GM23338 (cell line): Measurements from ENCODE around the gene CATSPERD. TPM values are rescaled to one million over a fixed set of nuclear protein-coding genes. Genes with fewer than 3 reads are reported as not detected.

ENCODE experiments used
- ATAC-seq: fragments of 200-7000 bp; cut with Tn5 transposase; 3 replicates; pipeline ENCODE4 v1.9.1; 2020
- DNase-seq: peaks from one replicate; pipeline ENCODE4 v3.0.0-alpha.2; 2015; ENCODE audit warnings: low spot score
- H2AFZ ChIP-seq: fragments of 200-600 bp; sonication (generic); 2 replicates; pipeline ENCODE4 v1.8.0; 2016; ENCODE audit warnings: antibody characterized with exemption, mild to moderate bottlenecking, moderate library complexity
- H3F3A ChIP-seq: fragments of 200-600 bp; sonication (generic); replicated peaks from 2 replicates; pipeline ENCODE4 v1.8.0; 2017; ENCODE audit warnings: antibody characterized with exemption, mixed run types, low read depth
- H3K27ac ChIP-seq: fragments of 200-600 bp; sonication (generic); 2 replicates; pipeline ENCODE4 v1.6.1; 2016; ENCODE audit warnings: low read depth
- H3K27me3 ChIP-seq: fragments of 200-600 bp; sonication (generic); 2 replicates; pipeline ENCODE4 v1.8.0; 2016; ENCODE audit warnings: mild to moderate bottlenecking, mixed run types, moderate library complexity; ENCODE audit not compliant: insufficient read depth
- H3K36me3 ChIP-seq: fragments of 200-600 bp; sonication (generic); 2 replicates; pipeline ENCODE4 v1.8.0; 2016; ENCODE audit warnings: mild to moderate bottlenecking; ENCODE audit not compliant: insufficient read depth
- H3K4me1 ChIP-seq: fragments of 200-600 bp; sonication (generic); 2 replicates; pipeline ENCODE4 v1.8.0; 2016; ENCODE audit warnings: mild to moderate bottlenecking, moderate library complexity; ENCODE audit not compliant: insufficient read depth
- H3K4me2 ChIP-seq: fragments of 200-600 bp; sonication (generic); 2 replicates; pipeline ENCODE4 v1.7.1; 2017; ENCODE audit warnings: mixed run types
- H3K4me3 ChIP-seq: fragments of 200-600 bp; sonication (generic); 2 replicates; pipeline ENCODE4 v1.6.1; 2016; ENCODE audit warnings: mixed run types
- H3K79me2 ChIP-seq: fragments of 200-600 bp; sonication (generic); replicated peaks from 2 replicates; pipeline ENCODE4 v1.8.0; 2017; ENCODE audit warnings: mild to moderate bottlenecking; ENCODE audit not compliant: insufficient read depth
- H3K9me2 ChIP-seq: fragments of 200-600 bp; sonication (generic); 2 replicates; pipeline ENCODE4 v1.8.0; 2017; ENCODE audit not compliant: insufficient read depth
- H4K20me1 ChIP-seq: fragments of 200-600 bp; sonication (generic); replicated peaks from 2 replicates; pipeline ENCODE4 v1.8.0; 2017; ENCODE audit warnings: mild to moderate bottlenecking; ENCODE audit not compliant: insufficient read depth
- H3K27ac Mint-ChIP-seq: 2 replicates; pipeline ENCODE4 v1.8.0; 2020; ENCODE audit warnings: inconsistent platforms, mild to moderate bottlenecking, moderate library complexity, mixed read lengths
- H3K27me3 Mint-ChIP-seq: 3 replicates; pipeline ENCODE4 v1.8.0; 2022; ENCODE audit warnings: low read depth, mild to moderate bottlenecking, moderate library complexity, mixed read lengths, inconsistent platforms; ENCODE audit not compliant: insufficient read depth, poor library complexity
- H3K36me3 Mint-ChIP-seq: 3 replicates; pipeline ENCODE4 v1.8.0; 2021; ENCODE audit warnings: low read depth, mild to moderate bottlenecking, inconsistent platforms, moderate library complexity, mixed read lengths
- H3K4me1 Mint-ChIP-seq: 3 replicates; pipeline ENCODE4 v1.8.0; 2020; ENCODE audit warnings: mild to moderate bottlenecking, inconsistent platforms, mixed read lengths
- H3K4me3 Mint-ChIP-seq: 3 replicates; pipeline ENCODE4 v1.8.0; 2021; ENCODE audit warnings: moderate library complexity, mild to moderate bottlenecking, inconsistent platforms, mixed read lengths
- H3K9me3 Mint-ChIP-seq: 3 replicates; pipeline ENCODE4 v1.8.0; 2020; ENCODE audit warnings: moderate library complexity, mild to moderate bottlenecking, inconsistent platforms, mixed read lengths
- CREB1 ChIP-seq: fragments of 250-450 bp; sonication (Bioruptor Pico); IDR thresholded peaks from 2 replicates; pipeline ENCODE4 v1.5.0; 2020; ENCODE audit warnings: low read depth, mild to moderate bottlenecking, moderate library complexity
- ETS1 ChIP-seq: IDR thresholded peaks from 2 replicates; pipeline ENCODE4 v1.6.1; 2016; ENCODE audit warnings: antibody characterized with exemption
- EZH2phosphoT487 ChIP-seq: fragments of 200-600 bp; sonication (generic); IDR thresholded peaks from one replicate; pipeline ENCODE4 v1.8.1; 2018; ENCODE audit warnings: antibody characterized with exemption; ENCODE audit not compliant: unreplicated experiment
- JUNB ChIP-seq: IDR thresholded peaks from one replicate; pipeline ENCODE4 v1.6.1; 2016; ENCODE audit warnings: antibody characterized with exemption; ENCODE audit not compliant: unreplicated experiment
- NANOG ChIP-seq: IDR thresholded peaks from 2 replicates; pipeline ENCODE4 v1.6.1; 2016; ENCODE audit warnings: antibody characterized with exemption, borderline replicate concordance
- POLR2AphosphoS5 ChIP-seq: IDR thresholded peaks from 2 replicates; pipeline ENCODE4 v1.6.1; 2016; ENCODE audit warnings: antibody characterized with exemption, low read depth
- STAT1 ChIP-seq: IDR thresholded peaks from one replicate; pipeline ENCODE4 v1.6.1; 2016; ENCODE audit warnings: antibody characterized with exemption; ENCODE audit not compliant: unreplicated experiment
- ZNF114 ChIP-seq: fragments of 250-450 bp; sonication (Bioruptor Pico); IDR thresholded peaks from 2 replicates; pipeline ENCODE4 v1.5.0; 2020; ENCODE audit warnings: mild to moderate bottlenecking, moderate library complexity
- polyA plus RNA-seq: library from polyadenylated mRNA; unstranded; fragments of >200 nt; fragmentation: Nextera tagmentation; extraction: Ambion mirVana; gene quantifications from 2 replicates; pipeline ENCODE4 v1.2.1, GENCODE V29; 2016
- total RNA-seq: library from RNA; depleted of rRNA; stranded (reverse); fragments of >200 nt; shearing (Covaris generic); gene quantifications from 2 replicates; pipeline ENCODE4 v1.2.3, GENCODE V29; 2014
- TF ChIP-seq, protein P1 (sequence below): IDR thresholded peaks from one replicate; pipeline ENCODE4 v1.6.1; 2018; ENCODE audit warnings: antibody characterized with exemption; ENCODE audit not compliant: unreplicated experiment
- TF ChIP-seq, protein P2 (sequence below), 2 experiments: fragments of 200-600 bp in 1 of 2; sonication (generic) in 1 of 2; conservative IDR thresholded peaks; 2 replicates each; pipeline versions ENCODE4 v1.5.1 to v1.6.1; 2016 to 2017; ENCODE audit warnings: antibody characterized with exemption in 2 of 2, low read depth in 2 of 2, mild to moderate bottlenecking in 2 of 2, moderate library complexity in 1 of 2

Gene CATSPERD
- total and polyA plus RNA-seq, 2 experiments from 2014 or later, result 0.17 TPM; not detected in 1

GRCh38 chr19:5772416-5772815 is 52.0 kb downstream of the CATSPERD start (continued):
- TF ChIP-seq, protein P1, sequence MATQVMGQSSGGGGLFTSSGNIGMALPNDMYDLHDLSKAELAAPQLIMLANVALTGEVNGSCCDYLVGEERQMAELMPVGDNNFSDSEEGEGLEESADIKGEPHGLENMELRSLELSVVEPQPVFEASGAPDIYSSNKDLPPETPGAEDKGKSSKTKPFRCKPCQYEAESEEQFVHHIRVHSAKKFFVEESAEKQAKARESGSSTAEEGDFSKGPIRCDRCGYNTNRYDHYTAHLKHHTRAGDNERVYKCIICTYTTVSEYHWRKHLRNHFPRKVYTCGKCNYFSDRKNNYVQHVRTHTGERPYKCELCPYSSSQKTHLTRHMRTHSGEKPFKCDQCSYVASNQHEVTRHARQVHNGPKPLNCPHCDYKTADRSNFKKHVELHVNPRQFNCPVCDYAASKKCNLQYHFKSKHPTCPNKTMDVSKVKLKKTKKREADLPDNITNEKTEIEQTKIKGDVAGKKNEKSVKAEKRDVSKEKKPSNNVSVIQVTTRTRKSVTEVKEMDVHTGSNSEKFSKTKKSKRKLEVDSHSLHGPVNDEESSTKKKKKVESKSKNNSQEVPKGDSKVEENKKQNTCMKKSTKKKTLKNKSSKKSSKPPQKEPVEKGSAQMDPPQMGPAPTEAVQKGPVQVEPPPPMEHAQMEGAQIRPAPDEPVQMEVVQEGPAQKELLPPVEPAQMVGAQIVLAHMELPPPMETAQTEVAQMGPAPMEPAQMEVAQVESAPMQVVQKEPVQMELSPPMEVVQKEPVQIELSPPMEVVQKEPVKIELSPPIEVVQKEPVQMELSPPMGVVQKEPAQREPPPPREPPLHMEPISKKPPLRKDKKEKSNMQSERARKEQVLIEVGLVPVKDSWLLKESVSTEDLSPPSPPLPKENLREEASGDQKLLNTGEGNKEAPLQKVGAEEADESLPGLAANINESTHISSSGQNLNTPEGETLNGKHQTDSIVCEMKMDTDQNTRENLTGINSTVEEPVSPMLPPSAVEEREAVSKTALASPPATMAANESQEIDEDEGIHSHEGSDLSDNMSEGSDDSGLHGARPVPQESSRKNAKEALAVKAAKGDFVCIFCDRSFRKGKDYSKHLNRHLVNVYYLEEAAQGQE, result no peak
- TF ChIP-seq, protein P2, sequence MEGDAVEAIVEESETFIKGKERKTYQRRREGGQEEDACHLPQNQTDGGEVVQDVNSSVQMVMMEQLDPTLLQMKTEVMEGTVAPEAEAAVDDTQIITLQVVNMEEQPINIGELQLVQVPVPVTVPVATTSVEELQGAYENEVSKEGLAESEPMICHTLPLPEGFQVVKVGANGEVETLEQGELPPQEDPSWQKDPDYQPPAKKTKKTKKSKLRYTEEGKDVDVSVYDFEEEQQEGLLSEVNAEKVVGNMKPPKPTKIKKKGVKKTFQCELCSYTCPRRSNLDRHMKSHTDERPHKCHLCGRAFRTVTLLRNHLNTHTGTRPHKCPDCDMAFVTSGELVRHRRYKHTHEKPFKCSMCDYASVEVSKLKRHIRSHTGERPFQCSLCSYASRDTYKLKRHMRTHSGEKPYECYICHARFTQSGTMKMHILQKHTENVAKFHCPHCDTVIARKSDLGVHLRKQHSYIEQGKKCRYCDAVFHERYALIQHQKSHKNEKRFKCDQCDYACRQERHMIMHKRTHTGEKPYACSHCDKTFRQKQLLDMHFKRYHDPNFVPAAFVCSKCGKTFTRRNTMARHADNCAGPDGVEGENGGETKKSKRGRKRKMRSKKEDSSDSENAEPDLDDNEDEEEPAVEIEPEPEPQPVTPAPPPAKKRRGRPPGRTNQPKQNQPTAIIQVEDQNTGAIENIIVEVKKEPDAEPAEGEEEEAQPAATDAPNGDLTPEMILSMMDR (conservative IDR thresholded peaks at IDR 0.05; ENCODE audit: low read depth in 2 of 2), result no peak
- no peak for TF ChIP-seq ZNF114 (CRISPR knock-in tag)
- no peak for TF ChIP-seq JUNB
- no peak for TF ChIP-seq STAT1

- Histone ChIP-seq H3K36me3 (no peaks in the 10 kb centered on the region), H3K79me2 (no peaks in the 10 kb centered on the region), H3K9me2 (peaks cover 5% of the 10 kb centered on the region; the same call in 1 of the 2 replicates), H4K20me1 (no peaks in the 10 kb centered on the region), H3F3A (no peaks in the 10 kb centered on the region), H3K4me3 (no peak overlapping the region), H3K4me1 (no peaks in the 10 kb centered on the region), H3K4me2 (no peak overlapping the region), H2AFZ (peak overlapping the region; percentile 86), H3K27me3 (no peaks in the 10 kb centered on the region), H3K27ac (peak overlapping the region; percentile 81; the same call in 1 of the 2 replicates)
- Mint-ChIP-seq H3K27me3 (peaks cover 6% of the 10 kb centered on the region), H3K4me1 (no peaks in the 10 kb centered on the region), H3K9me3 (peaks cover 7% of the 10 kb centered on the region; the same call in 1 of the 3 replicates), H3K4me3 (no peak overlapping the region), H3K36me3 (no peaks in the 10 kb centered on the region), H3K27ac (peak overlapping the region; percentile 70; the same call in 1 of the 2 replicates)
- ATAC-seq (no peak), DNase-seq (no peak)
- TF ChIP-seq EZH2phosphoT487 (no peak), POLR2AphosphoS5 (no peak), STAT1 (no peak), ZNF114 (CRISPR knock-in tag) (no peak), CREB1 (CRISPR knock-in tag) (no peak), ETS1 (no peak), NANOG (no peak), JUNB (no peak)
- TF ChIP-seq, protein P1, result no peak
- TF ChIP-seq, protein P2 (conservative IDR thresholded peaks at IDR 0.05; ENCODE audit: low read depth in 2 of 2), result no peak
Measured at GRCh38 chr19:5773276-5773675, 52.8 kb downstream of the CATSPERD start.
